GM12873 (cell line): ENCODE data around the gene SCARB1.

Source experiments
- CTCF ChIP-seq: IDR thresholded peaks from 2 replicates; pipeline ENCODE4 v1.5.1; 2012; ENCODE audit warnings: low read depth, mild to moderate bottlenecking, moderate library complexity, low read length, control low read depth; ENCODE audit not compliant: insufficient read depth; ENCODE audit errors: missing control alignments

The SCARB1 gene

GRCh38 chr12:124874988-124875802 lies 11.5 kb upstream of the SCARB1 start:
- no peak for TF ChIP-seq CTCF

- TF ChIP-seq CTCF: no peak
Measured at GRCh38 chr12:124874188-124874587, 10.5 kb upstream of the SCARB1 start.

GRCh38 chr12:124872068-124872719 lies 8.5 kb upstream of the SCARB1 start:
- TF ChIP-seq CTCF: no peak

GRCh38 chr12:124871297-124871696 lies 7.6 kb upstream of the SCARB1 start:
- TF ChIP-seq CTCF: no peak

- no peak for TF ChIP-seq CTCF
Measured at GRCh38 chr12:124870515-124870914, 6.9 kb upstream of the SCARB1 start.

- no peak for TF ChIP-seq CTCF
Measured at GRCh38 chr12:124869059-124869665, 5.5 kb upstream of the SCARB1 start.
